ENCODE data around the gene SOX18. TPM values are rescaled to one million over a fixed set of nuclear protein-coding genes. Genes with fewer than 3 reads are reported as not detected.

The SOX18 gene
- total RNA-seq, 1 experiment from 2014 or later = 0.30 TPM

DNA sequence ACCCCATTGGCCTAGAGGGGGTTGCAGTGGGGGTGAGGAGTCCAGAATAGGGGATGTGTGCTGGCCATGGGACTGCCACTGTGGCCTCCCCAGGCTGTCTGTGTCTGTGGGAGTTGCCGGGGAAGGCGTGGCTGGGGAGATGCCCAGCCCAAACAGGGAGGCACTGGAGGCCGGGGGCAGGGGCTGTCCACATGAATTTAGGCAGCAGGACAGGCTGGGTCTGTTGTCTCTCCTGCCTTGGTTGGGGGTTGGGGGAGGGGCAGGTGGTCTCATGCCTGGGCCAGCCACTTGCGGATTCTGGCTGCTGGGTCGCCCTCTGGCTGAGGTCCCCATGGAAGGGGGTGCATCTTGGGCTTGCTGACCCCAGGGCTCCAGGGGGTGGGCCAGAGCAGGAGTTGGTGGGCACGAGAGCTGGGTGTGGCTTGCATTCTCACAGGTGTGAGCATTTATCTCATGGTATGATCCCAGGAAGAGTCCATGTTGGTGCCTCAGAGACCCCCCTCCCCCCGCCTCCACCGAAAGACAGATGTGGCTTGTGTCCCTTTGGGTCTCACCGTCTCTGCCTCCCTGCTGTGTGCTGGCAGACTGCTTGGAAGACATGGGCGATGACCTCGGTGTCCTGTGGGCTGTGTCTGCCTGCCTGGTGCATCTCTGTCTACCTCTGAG, 4.0 kb downstream of the SOX18 start:
- DNase-seq (ENCODE audit: low spot score) = no peak
- peaks cover 25% of the 10 kb centered on the region for H3K4me1 ChIP-seq (ENCODE audit: insufficient read depth, low read length, poor library complexity, severe bottlenecking)
- no peaks in the 10 kb centered on the region for H3K9me3 ChIP-seq (ENCODE audit: low read depth, low read length, poor library complexity, severe bottlenecking)
- POLR2A ChIA-PET (ENCODE audit: low non-redundant PET) = no interaction called here
- intact Hi-C loops (cut with micrococcal nuclease; ENCODE audit: unreplicated experiment) = no loop called here
- TF ChIP-seq EZH2 (IDR thresholded peaks at IDR 0.05; ENCODE audit: borderline replicate concordance, low read depth, low read length, poor library complexity, severe bottlenecking) = no peak
- TF ChIP-seq, protein P1, sequence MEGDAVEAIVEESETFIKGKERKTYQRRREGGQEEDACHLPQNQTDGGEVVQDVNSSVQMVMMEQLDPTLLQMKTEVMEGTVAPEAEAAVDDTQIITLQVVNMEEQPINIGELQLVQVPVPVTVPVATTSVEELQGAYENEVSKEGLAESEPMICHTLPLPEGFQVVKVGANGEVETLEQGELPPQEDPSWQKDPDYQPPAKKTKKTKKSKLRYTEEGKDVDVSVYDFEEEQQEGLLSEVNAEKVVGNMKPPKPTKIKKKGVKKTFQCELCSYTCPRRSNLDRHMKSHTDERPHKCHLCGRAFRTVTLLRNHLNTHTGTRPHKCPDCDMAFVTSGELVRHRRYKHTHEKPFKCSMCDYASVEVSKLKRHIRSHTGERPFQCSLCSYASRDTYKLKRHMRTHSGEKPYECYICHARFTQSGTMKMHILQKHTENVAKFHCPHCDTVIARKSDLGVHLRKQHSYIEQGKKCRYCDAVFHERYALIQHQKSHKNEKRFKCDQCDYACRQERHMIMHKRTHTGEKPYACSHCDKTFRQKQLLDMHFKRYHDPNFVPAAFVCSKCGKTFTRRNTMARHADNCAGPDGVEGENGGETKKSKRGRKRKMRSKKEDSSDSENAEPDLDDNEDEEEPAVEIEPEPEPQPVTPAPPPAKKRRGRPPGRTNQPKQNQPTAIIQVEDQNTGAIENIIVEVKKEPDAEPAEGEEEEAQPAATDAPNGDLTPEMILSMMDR (conservative IDR thresholded peaks at IDR 0.05; ENCODE audit: low read depth, low read length) = no peak
- H3K4me3 ChIP-seq (ENCODE audit: low read depth, low read length, poor library complexity, severe bottlenecking) = no peak overlapping the region
- no TSS peak for BruUV-seq (replicated peaks)
- peaks cover 29% of the 10 kb centered on the region for H3K27me3 ChIP-seq (replicated peaks; ENCODE audit: insufficient read depth, low read depth, low read length, poor library complexity)
- CTCF ChIA-PET = no interaction called here
- H3K36me3 ChIP-seq (ENCODE audit: insufficient read depth, low read length, poor library complexity, severe bottlenecking) = no peaks in the 10 kb centered on the region
- H3K27ac ChIP-seq (ENCODE audit: low read depth, low read length, poor library complexity, severe bottlenecking) = no peak overlapping the region

DNA sequence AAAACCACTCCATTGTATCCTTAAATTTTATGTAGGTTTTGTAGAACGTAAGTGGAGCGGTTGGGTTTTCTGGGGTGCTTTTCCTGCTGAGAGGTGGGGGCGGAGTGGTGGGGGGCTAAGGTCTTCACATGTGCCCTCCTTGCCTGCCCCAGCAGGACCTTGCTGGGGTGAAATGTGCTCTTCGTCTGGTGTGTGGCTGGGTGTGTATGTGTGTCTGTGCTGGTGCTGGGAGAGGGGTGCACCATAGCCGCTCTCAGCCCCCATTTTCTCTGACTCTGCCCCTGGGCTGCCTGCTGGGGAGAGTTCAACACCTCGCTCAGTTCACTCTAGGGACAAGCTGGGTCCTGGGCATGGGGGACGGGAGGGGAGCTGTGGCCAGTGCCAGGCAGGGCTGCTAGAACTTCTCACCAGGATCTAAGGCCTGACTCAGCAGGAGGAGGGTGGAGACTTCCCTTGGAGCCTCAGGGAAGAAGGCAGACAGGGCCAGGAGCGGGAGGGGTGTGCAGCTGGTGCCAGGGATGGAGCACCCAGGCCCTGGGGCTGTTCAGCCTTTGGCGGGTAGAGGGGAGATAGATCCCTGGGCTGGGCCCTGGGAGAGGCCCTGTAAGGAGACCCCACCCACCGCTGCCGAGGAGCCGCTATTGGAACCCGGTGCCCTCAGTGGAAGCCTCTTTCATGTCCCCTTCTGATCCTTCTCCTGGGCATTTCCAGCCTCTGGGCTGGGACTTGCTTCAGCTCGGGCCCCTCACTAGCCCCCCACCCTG, 4.8 kb downstream of the SOX18 start:
- DNase-seq (ENCODE audit: low spot score) = peak; percentile 61
- POLR2A ChIA-PET (ENCODE audit: low non-redundant PET) = no interaction called here
- H3K27me3 ChIP-seq (replicated peaks; ENCODE audit: insufficient read depth, low read depth, low read length, poor library complexity) = peaks cover 37% of the 10 kb centered on the region

DNA sequence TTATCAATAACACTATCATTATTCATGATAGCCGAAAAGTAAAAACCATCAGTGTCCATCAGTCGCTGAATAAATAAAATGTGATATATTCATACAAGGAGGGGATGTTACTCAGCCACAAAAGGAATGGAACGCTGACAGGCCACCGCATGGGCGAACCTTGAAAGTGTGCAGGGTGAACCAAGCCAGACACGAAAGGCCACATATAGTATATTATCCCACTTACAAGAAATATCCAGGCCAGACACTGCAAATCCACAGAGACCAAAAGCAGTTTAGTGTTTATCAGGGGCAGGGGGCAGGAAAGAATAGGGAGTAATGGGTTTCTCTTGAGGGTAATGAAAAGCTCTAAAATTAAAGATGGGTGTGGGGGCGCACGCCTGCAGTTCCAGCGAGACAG, 5.7 kb downstream of the SOX18 start:
- no peak overlapping the region for H3K4me3 ChIP-seq (ENCODE audit: low read depth, low read length, poor library complexity, severe bottlenecking)
- peaks cover 45% of the 10 kb centered on the region for H3K27me3 ChIP-seq (replicated peaks; ENCODE audit: insufficient read depth, low read depth, low read length, poor library complexity)
- ChIA-PET POLR2A (ENCODE audit: low non-redundant PET) (interaction anchor here (0.6 kb wide), 1 partner anchor 80 kb away, joined by 17 read pairs; no protein-coding TSS in a partner anchor), CTCF (interaction anchor here (0.6 kb wide), 1 partner anchor 188 kb away, joined by 3 read pairs; no protein-coding TSS in a partner anchor)
- no peaks in the 10 kb centered on the region for H3K36me3 ChIP-seq (ENCODE audit: insufficient read depth, low read length, poor library complexity, severe bottlenecking)
- H3K27ac ChIP-seq (ENCODE audit: low read depth, low read length, poor library complexity, severe bottlenecking) = no peak overlapping the region
- no peak for DNase-seq (ENCODE audit: low spot score)
- BruUV-seq (replicated peaks) = no TSS peak
- no peak for TF ChIP-seq EZH2 (IDR thresholded peaks at IDR 0.05; ENCODE audit: borderline replicate concordance, low read depth, low read length, poor library complexity, severe bottlenecking)
- TF ChIP-seq, protein P1 (conservative IDR thresholded peaks at IDR 0.05; ENCODE audit: low read depth, low read length) = no peak
- H3K4me1 ChIP-seq (ENCODE audit: insufficient read depth, low read length, poor library complexity, severe bottlenecking) = peaks cover 17% of the 10 kb centered on the region
- no peaks in the 10 kb centered on the region for H3K9me3 ChIP-seq (ENCODE audit: low read depth, low read length, poor library complexity, severe bottlenecking)
- intact Hi-C loops (cut with micrococcal nuclease; ENCODE audit: unreplicated experiment) = no loop called here

More for the DNA sequence above, 4.8 kb downstream of the SOX18 start:
- peaks cover 17% of the 10 kb centered on the region for H3K4me1 ChIP-seq (ENCODE audit: insufficient read depth, low read length, poor library complexity, severe bottlenecking)
- H3K4me3 ChIP-seq (ENCODE audit: low read depth, low read length, poor library complexity, severe bottlenecking) = no peak overlapping the region
- no TSS peak for BruUV-seq (replicated peaks)
- intact Hi-C loops (cut with micrococcal nuclease; ENCODE audit: unreplicated experiment) = no loop called here
- CTCF ChIA-PET = no interaction called here
- no peak overlapping the region for H3K27ac ChIP-seq (ENCODE audit: low read depth, low read length, poor library complexity, severe bottlenecking)
- H3K9me3 ChIP-seq (ENCODE audit: low read depth, low read length, poor library complexity, severe bottlenecking) = no peaks in the 10 kb centered on the region
- H3K36me3 ChIP-seq (ENCODE audit: insufficient read depth, low read length, poor library complexity, severe bottlenecking) = no peaks in the 10 kb centered on the region
- TF ChIP-seq, protein P1 (conservative IDR thresholded peaks at IDR 0.05; ENCODE audit: low read depth, low read length) = no peak
- no peak for TF ChIP-seq EZH2 (IDR thresholded peaks at IDR 0.05; ENCODE audit: borderline replicate concordance, low read depth, low read length, poor library complexity, severe bottlenecking)
